ENCODE measurements around the gene CTSE.

The CTSE gene

GRCh38 chr1:205970486-205970885, 53.2 kb downstream of the CTSE start:
- no peak overlapping the region for H3K27ac Mint-ChIP-seq
- H3K4me1 Mint-ChIP-seq, result peaks cover 7% of the 10 kb centered on the region
- no peak overlapping the region for H3K4me3 Mint-ChIP-seq
- TF ChIP-seq, protein P1, sequence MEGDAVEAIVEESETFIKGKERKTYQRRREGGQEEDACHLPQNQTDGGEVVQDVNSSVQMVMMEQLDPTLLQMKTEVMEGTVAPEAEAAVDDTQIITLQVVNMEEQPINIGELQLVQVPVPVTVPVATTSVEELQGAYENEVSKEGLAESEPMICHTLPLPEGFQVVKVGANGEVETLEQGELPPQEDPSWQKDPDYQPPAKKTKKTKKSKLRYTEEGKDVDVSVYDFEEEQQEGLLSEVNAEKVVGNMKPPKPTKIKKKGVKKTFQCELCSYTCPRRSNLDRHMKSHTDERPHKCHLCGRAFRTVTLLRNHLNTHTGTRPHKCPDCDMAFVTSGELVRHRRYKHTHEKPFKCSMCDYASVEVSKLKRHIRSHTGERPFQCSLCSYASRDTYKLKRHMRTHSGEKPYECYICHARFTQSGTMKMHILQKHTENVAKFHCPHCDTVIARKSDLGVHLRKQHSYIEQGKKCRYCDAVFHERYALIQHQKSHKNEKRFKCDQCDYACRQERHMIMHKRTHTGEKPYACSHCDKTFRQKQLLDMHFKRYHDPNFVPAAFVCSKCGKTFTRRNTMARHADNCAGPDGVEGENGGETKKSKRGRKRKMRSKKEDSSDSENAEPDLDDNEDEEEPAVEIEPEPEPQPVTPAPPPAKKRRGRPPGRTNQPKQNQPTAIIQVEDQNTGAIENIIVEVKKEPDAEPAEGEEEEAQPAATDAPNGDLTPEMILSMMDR (IDR thresholded peaks at IDR 0.05), result no peak
- no peak for DNase-seq
- H3K27me3 Mint-ChIP-seq (ENCODE audit: low read depth, poor library complexity), result peaks cover 13% of the 10 kb centered on the region
- no peaks in the 10 kb centered on the region for H3K9me3 Mint-ChIP-seq
- H3K36me3 Mint-ChIP-seq (ENCODE audit: low read depth), result no peaks in the 10 kb centered on the region

DNA sequence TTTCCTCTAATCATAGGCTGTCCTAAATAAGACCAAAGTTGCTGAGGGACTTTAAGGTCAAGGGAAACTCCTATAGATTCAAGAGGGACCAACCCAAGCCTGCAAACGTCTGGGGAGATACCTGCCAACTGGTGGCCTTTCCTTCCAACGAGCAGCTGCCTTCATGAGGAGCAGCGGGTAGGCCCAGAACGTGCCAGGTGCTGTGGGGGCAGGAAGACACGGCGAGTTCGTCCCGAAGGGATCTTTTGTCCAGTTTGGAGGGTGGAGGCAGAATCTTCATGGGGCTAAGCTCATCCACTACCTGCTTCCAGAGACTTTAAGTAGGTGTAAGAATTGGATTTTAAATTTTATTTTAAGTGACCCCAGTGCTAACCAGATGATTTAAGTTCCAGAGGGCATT, 54.5 kb downstream of the CTSE start:
- TF ChIP-seq, protein P1 (IDR thresholded peaks at IDR 0.05), result no peak
- Mint-ChIP-seq H3K4me1 (peaks cover 20% of the 10 kb centered on the region), H3K27me3 (ENCODE audit: low read depth, poor library complexity) (peaks cover 17% of the 10 kb centered on the region), H3K4me3 (no peak overlapping the region), H3K27ac (no peak overlapping the region), H3K9me3 (no peaks in the 10 kb centered on the region), H3K36me3 (ENCODE audit: low read depth) (no peaks in the 10 kb centered on the region)
- DNase-seq, result no peak

DNA sequence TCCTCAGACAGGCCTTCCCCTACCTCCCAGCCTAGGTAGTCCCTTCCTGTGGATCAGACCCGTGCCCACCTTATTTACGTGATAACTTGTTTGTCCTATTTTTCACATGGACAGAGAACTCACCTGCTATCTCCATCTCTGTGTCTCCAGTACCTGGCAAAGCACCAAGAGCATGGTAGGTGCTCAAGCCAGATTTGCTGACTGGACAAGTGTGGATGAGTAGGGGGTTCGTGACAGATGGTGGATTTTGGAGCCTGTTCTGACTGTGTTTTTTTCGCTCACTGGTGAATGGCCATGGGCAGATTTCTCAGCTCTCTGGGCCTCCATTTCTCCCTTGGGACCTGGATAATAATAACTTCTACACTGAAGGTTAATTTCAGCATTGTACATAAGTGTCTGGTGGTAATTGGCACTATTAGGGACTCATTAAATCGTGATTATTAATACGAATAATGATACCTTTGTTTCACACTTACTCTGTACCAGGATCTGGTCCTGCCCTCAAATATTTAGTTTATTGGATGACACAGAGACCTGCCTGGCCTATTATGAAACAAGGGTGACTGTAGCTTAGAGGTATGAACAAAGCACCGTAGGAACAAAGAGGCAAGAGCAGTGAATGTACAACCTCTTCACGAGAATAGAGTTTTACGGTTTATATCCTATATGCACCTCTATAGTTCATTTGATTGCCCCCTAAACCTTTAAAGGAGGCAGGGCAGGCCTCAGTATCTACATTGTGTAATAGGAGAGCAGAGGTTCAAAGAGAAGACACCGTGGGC, 56.0 kb downstream of the CTSE start:
- Mint-ChIP-seq H3K4me1 (peaks cover 25% of the 10 kb centered on the region), H3K4me3 (no peak overlapping the region), H3K27me3 (ENCODE audit: low read depth, poor library complexity) (peaks cover 13% of the 10 kb centered on the region), H3K36me3 (ENCODE audit: low read depth) (no peaks in the 10 kb centered on the region), H3K9me3 (no peaks in the 10 kb centered on the region), H3K27ac (no peak overlapping the region)
- DNase-seq, result no peak
- TF ChIP-seq, protein P1 (IDR thresholded peaks at IDR 0.05), result no peak

DNA sequence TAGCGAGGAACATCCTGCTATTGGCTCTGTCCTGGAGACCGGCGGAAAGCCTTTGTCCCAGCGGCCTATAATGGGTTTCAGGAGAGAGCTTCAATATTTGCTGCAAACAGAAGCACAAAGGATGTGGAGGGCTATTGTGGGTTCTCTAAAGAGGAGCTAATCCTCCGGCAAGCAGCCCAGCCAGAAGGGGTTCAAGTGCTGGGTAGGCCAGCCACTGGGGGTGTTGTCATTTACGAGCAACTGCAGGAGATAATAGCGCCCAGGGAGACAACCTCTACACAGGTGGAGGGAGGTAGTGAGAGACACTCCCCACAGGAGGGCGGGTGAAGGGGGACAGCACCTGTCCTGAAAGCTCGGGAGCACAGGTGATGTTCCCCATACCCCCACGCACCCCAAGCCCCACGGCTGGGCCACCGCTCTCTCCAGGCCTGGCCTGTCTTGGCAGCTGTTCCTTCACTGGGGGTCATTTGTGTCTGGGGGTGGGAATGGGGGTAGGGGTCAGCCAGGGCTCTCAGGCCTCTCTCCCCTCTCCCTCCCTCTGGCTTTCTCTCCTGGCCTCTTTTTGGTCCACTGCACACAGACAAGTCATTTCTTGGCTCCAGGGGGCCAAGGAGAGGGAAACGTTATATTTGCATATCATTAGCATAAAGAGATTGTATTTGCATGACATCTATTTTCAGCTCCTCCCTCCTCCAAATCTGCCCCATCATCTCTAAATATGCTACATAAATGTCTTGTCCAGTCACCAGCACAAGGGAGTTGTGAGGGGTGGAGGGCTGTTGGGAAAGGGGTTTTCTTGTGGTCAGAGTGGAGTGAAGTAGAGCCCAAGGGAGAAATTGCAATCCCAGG, 58.4 kb downstream of the CTSE start:
- Mint-ChIP-seq H3K27ac (no peak overlapping the region), H3K36me3 (ENCODE audit: low read depth) (no peaks in the 10 kb centered on the region), H3K9me3 (no peaks in the 10 kb centered on the region), H3K4me3 (no peak overlapping the region), H3K4me1 (peaks cover 42% of the 10 kb centered on the region), H3K27me3 (ENCODE audit: low read depth, poor library complexity) (peaks cover 14% of the 10 kb centered on the region)
- DNase-seq, result no peak
- TF ChIP-seq, protein P1 (IDR thresholded peaks at IDR 0.05), result no peak

- no peak overlapping the region for H3K27ac Mint-ChIP-seq
- TF ChIP-seq, protein P1 (IDR thresholded peaks at IDR 0.05), result no peak
- no peaks in the 10 kb centered on the region for H3K36me3 Mint-ChIP-seq (ENCODE audit: low read depth)
- no peak overlapping the region for H3K4me3 Mint-ChIP-seq
- H3K27me3 Mint-ChIP-seq (ENCODE audit: low read depth, poor library complexity), result peaks cover 17% of the 10 kb centered on the region
- no peaks in the 10 kb centered on the region for H3K9me3 Mint-ChIP-seq
- H3K4me1 Mint-ChIP-seq, result peaks cover 51% of the 10 kb centered on the region
- no peak for DNase-seq
Observed at GRCh38 chr1:205963352-205964155, 60.1 kb downstream of the CTSE start.

Measured in nephron progenitor cell (in vitro differentiated cells).